KBM-7 (cell line): Measurements from ENCODE around the gene NEURL1B.
"Not testable (repeated sequence)": the region's sequence is repeated elsewhere in the genome, so short reads cannot be mapped to it uniquely, and the experiment has no call there.

Source experiments
- DNase-seq: peaks from one replicate; pipeline ENCODE4 v3.0.0-alpha.2; 2015
- in situ Hi-C: fragments of 300-500 bp; cut with MboI; formaldehyde crosslinking; loops from 2 replicates; pipeline ENCODE4 v1.14.3; 2020; ENCODE audit warnings: low sequenced_read_pairs, low pct_unique_long_range_greater_than_20kb, mixed read lengths

NEURL1B gene

DNA sequence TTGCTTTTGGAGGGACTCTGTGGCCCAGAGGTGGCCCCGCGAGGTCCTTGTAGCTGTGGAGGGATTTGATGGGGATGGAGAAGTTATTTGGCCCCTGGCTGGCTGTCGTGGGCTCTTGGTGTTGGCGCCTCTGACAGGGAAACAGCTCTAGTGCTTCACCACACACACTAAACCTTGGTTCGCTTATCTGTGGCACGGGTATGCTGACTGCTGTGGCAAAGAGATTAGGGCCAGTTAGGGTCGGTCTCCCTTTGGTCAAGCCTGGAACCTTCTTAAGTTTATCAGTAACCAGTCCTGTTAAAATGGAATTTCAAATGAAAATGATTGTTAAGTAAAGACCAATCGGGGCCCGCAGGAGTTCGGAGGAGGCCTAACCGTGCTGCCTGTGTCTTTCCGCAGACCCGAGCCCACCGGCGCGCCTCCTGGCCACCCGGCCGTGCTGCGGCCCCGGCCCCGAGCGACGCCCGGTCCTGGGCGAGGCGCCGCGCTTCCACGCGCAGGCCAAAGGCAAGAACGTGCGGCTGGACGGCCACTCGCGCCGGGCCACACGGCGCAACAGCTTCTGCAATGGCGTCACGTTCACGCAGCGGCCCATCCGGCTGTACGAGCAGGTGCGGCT, 28.4 kb downstream of the NEURL1B start:
- no peak for DNase-seq
- in situ Hi-C loops: no loop called here

DNA sequence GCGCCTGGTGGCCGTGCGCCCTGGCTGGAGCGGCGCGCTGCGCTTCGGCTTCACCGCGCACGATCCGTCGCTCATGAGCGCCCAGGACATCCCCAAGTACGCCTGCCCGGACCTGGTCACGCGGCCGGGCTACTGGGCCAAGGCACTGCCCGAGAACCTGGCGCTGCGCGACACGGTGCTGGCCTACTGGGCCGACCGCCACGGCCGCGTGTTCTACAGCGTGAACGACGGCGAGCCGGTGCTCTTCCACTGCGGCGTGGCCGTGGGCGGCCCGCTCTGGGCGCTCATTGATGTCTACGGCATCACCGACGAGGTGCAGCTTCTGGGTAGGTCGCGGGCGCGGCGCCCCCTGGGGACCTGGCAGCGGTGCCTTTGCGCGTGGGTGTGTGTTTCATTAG, 28.9 kb downstream of the NEURL1B start:
- no peak for DNase-seq
- in situ Hi-C loops: no loop called here

DNA sequence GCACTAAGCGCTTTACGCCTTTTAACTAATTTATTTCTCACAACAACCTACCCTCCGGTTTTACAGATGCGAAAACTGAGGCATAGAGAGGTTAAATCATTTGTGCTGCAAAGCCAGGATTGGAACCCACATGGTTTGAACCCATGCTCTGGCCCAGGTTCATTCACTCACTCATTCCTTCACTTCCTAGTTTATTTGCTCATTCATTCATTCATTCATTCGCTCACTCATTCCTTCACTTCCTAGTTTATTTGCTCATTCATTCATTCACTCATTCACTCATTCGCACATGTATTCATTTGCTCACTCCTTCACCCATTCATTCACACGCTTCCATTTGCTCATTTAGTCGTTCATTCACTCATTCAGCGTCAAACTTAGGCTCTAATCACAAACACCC, 29.4 kb downstream of the NEURL1B start:
- no peak for DNase-seq
- in situ Hi-C loops: no loop called here

DNA sequence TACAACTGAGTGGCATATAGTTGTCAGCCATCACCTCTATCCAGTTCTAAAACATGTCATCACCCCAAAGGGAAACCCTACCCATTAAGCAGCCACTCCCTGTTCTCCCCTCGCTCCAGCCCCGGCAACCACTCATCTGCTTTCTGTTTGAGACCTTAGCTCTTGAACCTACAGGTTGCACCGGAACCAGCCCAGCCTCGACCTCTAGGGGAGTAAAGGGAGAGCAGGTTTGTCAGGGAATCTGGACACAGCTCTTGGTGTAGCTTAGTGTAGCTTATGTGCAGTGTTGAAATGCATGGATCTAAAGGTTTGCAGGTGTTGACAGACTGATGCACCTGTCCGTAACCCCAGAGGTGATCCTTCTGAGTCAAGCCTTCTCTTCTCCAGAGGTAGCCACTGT, 30.0 kb downstream of the NEURL1B start:
- in situ Hi-C loops: no loop called here
- no peak for DNase-seq

DNA sequence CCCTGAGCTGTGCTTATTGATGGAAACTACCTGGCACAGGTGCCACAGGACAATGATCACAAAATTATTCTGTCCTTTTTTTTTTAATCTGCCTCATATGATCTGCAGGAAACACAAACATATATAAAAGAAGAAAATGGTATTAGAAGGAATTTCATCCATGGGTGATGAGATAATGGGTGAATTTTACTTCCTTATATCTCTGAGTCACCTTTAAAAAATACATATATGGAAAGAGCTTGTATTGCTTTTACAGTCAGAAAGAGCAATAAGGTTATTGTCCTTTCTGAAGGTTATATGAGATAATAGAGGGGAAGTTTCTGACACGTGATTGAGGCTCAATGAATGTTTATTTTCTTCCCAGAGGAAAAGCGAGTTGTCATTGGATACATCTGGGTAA, 31.6 kb downstream of the NEURL1B start:
- DNase-seq: no peak
- in situ Hi-C loops: no loop called here

DNA sequence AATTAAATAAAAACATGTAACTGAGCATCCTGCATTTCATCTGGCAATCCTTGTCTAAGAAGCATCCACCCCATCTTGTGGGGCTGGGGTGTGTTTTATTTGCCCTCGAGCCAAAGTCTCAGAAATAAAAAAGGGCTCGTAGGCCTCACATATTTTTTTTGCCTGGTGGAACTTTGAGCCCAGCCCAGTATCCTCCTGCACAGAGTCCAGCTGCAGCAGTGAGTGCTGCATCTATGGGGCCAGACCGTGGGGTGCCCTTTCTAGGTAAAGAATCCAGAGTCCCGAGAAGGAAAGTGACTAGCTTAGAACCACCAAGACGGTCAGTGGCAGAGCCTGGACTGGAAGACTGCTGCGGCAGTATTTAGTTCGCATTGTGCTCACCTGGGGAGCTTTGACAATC, 33.1 kb downstream of the NEURL1B start:
- DNase-seq: no peak
- in situ Hi-C loops: no loop called here

DNA sequence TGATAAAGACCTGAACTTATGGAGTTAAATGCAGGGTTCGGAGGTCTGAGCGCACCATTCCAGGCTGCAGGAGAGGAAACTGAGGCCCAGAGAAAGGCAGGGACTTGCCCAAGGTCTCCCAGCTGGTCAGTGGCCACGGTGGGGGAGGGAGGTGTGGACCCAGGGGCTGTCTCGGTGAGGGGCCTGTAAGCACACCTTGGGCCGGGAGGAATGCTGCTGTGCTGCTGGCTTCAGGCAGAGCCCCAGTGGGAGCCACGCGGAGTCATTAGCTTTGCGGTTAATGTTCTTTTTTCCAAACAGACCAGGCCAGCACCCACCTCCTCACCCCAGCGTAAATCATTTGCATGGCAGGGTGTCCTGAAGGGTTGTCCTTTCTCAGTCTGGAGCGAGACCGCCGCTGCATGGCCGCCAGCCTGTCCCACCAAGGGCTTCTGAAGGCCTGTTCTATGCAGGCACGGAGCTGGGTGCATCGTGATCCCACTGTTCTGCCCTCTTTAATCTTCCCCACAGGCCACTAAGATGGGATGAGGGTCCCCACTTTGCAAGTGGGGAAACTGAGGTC, 35.9 kb downstream of the NEURL1B start:
- in situ Hi-C loops: no loop called here
- DNase-seq: no peak

DNA sequence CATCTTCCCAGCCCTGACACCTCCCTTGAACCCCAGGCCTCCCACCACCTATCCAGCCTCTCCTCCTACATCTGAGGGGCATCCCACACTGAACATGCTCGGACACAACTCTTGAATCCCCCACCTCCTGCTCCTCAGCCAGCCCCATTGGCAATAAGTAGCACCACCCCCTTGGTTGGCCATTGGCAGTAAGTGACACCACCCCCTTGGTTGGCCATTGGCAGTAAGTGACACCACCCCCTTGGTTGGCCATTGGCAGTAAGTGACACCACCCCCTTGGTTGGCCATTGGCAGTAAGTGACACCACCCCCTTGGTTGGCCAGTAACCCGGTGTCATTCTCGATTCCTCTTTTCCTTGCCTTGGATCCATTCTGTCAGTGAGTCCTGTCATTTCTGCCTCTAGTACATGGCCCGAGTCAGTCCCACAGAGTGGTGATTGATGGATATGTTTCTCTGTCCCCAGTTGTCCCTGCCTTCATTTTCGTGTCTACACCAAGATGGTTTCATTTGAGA, 37.4 kb downstream of the NEURL1B start:
- DNase-seq, in situ Hi-C loops: not testable (repeated sequence)

DNA sequence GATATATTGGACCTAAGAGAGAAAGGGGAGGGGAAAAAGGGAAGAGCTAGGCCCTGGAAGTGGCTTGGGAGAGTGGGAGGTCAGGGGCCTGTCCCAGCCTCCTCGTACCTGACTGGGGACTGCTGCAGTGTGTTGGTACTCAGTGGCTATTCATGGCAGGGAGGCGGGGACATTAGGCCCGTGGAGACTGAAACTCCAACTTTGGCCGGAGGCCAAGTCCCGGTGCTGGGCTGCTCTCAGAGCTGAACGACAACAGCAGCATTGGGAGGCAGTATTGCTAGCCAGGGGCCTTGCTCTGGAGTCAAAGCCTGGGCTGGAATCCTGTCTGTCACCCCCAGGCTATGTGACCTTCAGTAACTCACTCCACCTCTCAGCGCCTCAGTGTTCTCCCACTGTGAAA, 37.8 kb downstream of the NEURL1B start:
- in situ Hi-C loops: no loop called here
- DNase-seq: no peak

DNA sequence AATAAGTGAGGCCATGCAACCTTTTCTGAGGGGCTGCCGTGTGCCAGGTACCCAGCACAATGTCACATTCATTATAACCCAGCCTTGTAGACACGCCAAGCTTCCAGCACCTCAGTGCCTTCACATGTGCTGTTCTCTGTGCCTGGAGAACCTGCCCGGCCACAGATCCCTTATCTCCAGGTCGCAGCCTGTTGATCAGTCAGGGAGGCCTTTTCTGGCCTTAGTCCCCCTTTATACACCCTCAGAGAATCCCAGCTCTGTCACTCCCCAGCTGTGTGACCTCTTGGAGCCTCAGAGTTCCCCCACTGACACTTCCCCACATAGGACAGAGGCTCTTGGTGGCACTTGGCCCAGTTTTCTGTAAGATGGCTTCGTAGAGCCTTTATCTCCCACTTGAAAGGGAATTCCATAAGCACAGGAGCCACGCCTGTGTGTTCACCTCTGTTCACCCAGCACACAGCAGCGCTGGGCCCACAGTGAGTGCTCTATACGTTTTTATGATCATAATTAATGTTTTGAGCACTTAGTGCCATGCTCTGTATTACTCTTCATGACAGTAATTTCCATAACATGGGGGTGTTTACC, 38.7 kb downstream of the NEURL1B start:
- no peak for DNase-seq
- in situ Hi-C loops: no loop called here

DNA sequence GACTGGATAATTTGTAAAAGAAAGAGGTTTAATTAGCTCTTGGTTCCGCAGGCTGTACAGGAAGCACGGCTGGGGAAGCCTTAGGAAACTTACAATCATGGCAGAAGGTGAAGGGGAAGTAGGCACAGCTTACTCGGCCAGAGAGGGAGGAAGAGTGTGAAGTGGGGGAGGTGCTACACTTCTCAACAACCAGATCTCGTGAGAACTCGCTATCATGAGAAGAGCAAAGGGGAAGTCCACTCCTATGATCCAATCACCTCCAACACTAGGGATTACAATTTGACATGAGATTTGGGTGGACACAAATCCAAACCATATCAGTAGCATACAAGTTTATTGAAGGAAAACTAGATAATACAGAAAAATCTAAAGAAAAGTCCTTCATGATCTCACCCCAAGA, 39.9 kb downstream of the NEURL1B start:
- in situ Hi-C loops: no loop called here
- DNase-seq: peak; percentile 95

DNA sequence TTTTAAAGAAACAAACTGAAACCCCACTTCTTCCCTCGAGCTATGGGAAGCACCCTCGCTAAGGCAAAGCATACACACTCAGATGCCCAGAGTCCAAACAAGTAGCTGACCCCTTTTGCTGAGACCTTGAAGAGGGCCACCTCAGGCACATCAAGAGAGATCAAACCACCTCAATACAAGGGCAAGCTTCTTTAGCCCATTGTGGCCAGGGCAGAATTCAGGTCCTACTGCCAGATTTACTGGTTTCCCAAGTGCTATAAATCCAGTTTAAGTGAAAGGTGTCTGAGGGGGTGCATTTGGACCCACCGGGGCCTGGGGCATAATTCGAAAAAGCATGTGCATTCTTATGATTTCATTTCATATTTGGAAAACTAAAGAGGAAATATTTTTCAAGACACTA, 40.4 kb downstream of the NEURL1B start:
- DNase-seq: no peak
- in situ Hi-C loops: no loop called here

DNA sequence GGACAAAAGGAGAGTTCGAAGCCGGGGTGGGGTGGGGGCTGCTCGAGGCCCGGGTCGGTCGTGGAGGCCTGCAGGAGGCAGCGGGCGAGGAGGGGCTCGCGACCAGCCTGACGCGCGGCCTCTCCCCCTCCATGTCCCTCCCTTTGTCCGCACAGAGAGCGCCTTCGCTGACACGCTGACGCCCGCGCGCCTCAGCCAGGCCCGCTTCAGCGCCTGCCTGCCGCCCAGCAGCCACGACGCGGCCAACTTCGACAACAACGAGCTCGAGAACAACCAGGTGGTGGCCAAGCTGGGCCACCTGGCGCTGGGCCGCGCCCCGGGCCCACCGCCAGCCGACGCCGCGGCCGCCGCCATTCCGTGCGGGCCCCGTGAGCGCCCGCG, 42.2 kb downstream of the NEURL1B start:
- in situ Hi-C loops: no loop called here
- no peak for DNase-seq

DNA sequence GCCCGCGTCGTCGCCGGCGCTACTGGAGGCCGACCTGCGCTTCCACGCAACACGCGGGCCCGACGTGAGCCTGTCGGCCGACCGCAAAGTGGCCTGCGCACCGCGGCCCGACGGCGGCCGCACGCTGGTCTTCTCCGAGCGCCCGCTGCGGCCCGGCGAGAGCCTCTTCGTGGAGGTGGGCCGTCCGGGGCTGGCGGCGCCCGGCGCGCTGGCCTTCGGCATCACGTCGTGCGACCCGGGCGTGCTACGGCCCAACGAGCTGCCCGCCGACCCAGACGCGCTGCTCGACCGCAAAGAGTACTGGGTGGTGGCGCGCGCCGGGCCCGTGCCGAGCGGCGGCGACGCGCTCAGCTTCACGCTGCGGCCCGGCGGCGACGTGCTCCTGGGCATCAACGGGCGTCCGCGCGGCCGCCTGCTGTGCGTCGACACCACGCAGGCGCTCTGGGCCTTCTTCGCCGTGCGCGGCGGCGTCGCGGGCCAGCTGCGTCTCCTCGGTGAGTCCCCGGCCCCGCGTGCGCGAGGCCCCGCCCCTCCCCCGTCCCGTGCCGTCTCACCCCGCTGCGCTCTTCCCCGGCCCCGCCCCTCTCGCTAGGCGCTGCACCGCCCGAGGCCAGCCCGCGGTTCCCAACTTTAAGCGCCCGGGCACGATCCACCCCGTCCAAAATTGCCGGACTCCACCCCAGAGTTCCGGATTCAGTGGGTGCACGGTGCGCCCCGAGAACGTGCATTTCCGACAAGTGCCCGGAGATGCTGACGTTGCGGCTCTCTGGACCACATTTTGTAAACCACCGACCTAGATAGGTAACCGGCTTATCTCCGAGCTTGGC, 42.8 kb downstream of the NEURL1B start:
- in situ Hi-C loops: no loop called here
- no peak for DNase-seq

DNA sequence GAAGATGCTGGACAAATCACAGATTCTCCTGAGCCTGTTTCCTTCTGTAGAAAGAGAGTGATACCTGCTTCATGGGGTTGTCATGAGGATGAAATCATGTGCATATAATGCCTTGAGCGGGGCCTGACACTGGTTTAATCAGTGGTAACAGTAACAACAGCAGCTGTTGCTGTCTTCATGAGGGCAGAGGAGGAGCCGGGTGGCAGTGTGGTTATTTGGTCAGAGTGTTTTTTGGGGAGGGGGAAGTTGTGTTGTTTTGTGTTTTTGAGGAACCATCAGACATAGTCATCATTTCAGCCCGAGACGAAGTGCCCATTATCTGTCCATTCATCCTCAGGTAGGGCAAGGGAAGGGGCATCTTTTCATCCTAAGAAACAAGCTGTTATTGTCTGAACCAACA, 44.0 kb downstream of the NEURL1B start:
- no peak for DNase-seq
- in situ Hi-C loops: no loop called here

DNA sequence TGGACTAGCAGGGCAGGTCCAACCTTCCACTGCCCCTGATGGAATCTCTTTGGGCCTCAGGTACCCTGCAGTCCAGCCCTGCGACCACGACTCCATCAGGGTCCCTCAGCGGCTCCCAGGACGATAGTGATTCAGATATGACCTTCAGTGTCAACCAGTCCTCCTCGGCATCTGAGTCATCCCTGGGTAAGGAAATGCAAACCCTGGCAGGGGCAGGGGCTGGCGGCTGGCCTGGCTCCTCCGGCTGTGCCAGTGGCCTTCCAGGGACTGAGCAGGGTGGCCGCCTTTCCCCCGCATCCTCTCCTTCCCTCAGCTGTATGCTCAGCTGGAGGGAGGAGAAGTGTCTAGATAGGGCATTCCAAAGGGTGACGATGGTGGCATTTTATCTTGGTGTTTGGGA, 45.0 kb downstream of the NEURL1B start:
- in situ Hi-C loops: no loop called here
- no peak for DNase-seq

DNA sequence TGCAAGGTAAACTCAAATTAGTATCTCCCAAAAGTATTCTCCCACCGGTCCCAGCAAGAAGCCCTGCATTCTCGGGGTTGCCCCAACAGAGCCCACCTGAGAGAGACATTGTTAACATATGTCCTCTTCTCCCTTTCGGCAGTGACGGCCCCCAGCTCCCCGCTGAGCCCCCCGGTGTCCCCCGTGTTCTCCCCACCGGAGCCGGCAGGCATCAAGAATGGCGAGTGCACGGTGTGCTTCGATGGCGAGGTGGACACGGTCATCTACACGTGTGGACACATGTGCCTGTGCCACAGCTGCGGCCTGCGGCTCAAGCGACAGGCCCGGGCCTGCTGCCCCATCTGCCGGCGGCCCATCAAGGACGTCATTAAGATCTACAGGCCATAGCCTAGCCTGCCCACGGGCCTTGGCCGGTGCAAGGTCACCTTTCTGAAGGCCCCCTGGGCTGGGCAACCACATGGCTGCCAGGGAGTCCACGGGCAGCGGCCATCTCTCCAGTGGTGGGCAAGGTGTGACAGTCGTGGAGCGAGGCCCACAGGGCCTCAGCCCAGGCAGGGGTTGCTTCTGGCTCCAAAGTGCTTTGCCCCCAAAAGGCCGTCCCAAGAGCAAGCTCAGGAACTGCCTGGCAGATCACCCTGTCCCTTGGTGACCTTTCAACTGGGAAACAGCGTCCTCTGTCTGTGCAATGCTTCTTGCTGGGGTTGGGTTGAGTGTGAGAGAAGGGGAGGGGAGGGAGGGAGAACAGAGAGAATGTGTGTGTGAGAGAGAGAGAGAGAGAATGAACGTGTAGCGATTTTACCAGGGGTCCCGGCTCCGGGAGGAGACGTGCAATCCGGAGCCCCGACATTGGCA, 45.7 kb downstream of the NEURL1B start:
- in situ Hi-C loops: no loop called here

DNA sequence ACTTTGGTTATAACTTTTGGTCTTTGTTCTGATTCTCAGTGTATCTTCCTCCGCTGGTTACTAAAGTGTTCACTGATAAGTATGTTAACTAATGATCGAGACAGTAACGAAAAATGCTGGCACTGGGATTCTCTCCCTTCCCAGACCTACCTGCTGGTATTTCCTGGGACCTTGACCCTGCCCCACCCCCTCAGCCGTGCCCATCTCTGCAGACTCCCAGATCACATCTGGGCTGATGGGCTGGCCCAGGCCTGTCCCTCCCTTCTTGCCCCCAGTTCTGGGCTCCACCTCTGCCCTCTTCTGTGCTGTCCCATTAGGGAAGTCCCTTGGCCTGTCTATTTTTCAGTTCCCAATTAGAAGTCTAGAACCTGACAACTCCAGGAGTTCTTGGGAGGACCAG, 46.9 kb downstream of the NEURL1B start:
- in situ Hi-C loops: no loop called here
- no peak for DNase-seq

More for the DNA sequence above, 45.7 kb downstream of the NEURL1B start:
- DNase-seq: no peak
